HG02678 (cell line): Measurements from ENCODE around the gene TERT.

Experiments
- ATAC-seq: cut with Tn5 transposase; IDR thresholded peaks from one replicate; pipeline ENCODE4 v1.9.1; 2021; ENCODE audit warnings: mild to moderate bottlenecking, moderate library complexity; ENCODE audit not compliant: unreplicated experiment

Gene TERT

GRCh38 chr5:1222621-1223277 lies 72.1 kb downstream of the TERT start:
- no peak for ATAC-seq

- ATAC-seq, result no peak
These were observed 72.7 kb downstream of the TERT start for GRCh38 chr5:1222147-1222546.

- no peak for ATAC-seq
These were observed 73.1 kb downstream of the TERT start for GRCh38 chr5:1221721-1222120.

GRCh38 chr5:1220831-1221230 lies 74.0 kb downstream of the TERT start:
- no peak for ATAC-seq

GRCh38 chr5:1220351-1220750 lies 74.5 kb downstream of the TERT start:
- ATAC-seq, result no peak

GRCh38 chr5:1219768-1220100 lies 75.1 kb downstream of the TERT start:
- ATAC-seq, result no peak

GRCh38 chr5:1219098-1219767 lies 75.6 kb downstream of the TERT start:
- ATAC-seq, result no peak

GRCh38 chr5:1218351-1219080 lies 76.4 kb downstream of the TERT start:
- no peak for ATAC-seq

- no peak for ATAC-seq
These were observed 77.2 kb downstream of the TERT start for GRCh38 chr5:1217596-1218206.

- ATAC-seq, result no peak
These were observed 78.0 kb downstream of the TERT start for GRCh38 chr5:1216918-1217295.

GRCh38 chr5:1216211-1216917 lies 78.5 kb downstream of the TERT start:
- no peak for ATAC-seq

- no peak for ATAC-seq
These were observed 79.4 kb downstream of the TERT start for GRCh38 chr5:1215320-1216096.

GRCh38 chr5:1214936-1215220 lies 80.0 kb downstream of the TERT start:
- ATAC-seq, result no peak

- no peak for ATAC-seq
These were observed 80.5 kb downstream of the TERT start for GRCh38 chr5:1214163-1214935.

- no peak for ATAC-seq
These were observed 81.2 kb downstream of the TERT start for GRCh38 chr5:1213508-1214162.

- ATAC-seq, result no peak
These were observed 82.0 kb downstream of the TERT start for GRCh38 chr5:1212881-1213280.

- no peak for ATAC-seq
These were observed 82.6 kb downstream of the TERT start for GRCh38 chr5:1212271-1212670.

GRCh38 chr5:1211701-1212100 lies 83.2 kb downstream of the TERT start:
- ATAC-seq, result no peak

GRCh38 chr5:1210832-1211251 lies 84.0 kb downstream of the TERT start:
- no peak for ATAC-seq
